ENCODE measurements around the gene PSMB3. TPM values are rescaled to one million over a fixed set of nuclear protein-coding genes. Genes with fewer than 3 reads are reported as not detected.

Gene PSMB3
- total and polyA plus RNA-seq, 9 of the 15 experiments (the other 6 are each of a cell fraction or from before 2014, with no cell fraction given): 460 to 2,775 (median 574) TPM

DNA sequence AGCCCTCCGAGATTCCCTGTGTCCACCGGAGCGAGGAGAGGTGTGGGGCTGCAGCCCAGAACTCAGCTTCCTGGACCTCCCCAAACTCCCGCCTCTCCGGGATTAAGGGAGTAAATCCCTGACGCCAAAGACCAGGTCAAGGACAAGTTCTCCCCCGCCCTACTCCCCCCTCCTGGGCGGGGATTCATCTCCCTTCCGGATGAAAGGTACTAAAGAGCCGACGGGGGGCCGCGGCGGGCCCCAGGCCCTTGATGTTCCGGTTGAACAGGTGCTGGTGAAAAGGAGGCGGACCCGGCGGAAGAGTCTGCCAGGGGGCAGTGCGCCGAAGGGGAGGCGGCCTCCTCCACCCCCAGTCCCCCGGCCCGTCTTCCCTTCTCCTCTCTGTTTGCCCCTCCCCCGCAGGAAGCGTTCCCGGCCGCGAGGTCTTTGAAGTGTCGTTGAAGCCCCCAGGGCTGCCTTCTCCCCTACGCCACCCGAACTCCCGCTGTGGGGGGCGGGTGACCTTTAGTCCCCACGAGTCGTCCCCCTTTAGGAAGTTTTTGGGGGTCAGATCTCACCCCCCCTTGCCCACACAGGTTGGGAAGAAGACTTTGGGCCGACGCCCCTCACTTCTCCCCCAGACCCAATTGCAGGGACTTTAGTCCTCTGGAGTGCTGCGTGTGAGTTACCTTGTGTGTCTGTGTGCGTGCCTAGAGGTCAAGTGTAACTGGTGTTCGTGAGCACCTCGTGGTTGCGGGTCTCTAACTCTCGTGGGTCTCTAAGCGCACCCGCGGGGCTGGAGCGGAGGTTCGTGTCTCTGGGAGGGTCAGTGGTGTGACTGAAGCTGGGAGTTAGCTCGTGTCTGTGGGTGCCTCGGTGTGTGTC is 48.6 kb upstream of the PSMB3 start (continued):
- 0 out of 2 replicates have a peak, but pooled peaks have one; percentile 37 for TF ChIP-seq ZNF589 (CRISPR knock-in tag; IDR thresholded peaks at IDR 0.05; ENCODE audit: low read depth)
- peak; percentile 66; the same call in 1 of the 2 replicates for TF ChIP-seq SAFB (IDR thresholded peaks at IDR 0.05; ENCODE audit: borderline replicate concordance, low read depth, low read length)
- no peak for TF ChIP-seq ZNF76 (CRISPR knock-in tag; IDR thresholded peaks at IDR 0.05; ENCODE audit: borderline replicate concordance)
- TF ChIP-seq SIN3B (IDR thresholded peaks at IDR 0.05; ENCODE audit: low read depth): no peak
- TF ChIP-seq, protein P1, sequence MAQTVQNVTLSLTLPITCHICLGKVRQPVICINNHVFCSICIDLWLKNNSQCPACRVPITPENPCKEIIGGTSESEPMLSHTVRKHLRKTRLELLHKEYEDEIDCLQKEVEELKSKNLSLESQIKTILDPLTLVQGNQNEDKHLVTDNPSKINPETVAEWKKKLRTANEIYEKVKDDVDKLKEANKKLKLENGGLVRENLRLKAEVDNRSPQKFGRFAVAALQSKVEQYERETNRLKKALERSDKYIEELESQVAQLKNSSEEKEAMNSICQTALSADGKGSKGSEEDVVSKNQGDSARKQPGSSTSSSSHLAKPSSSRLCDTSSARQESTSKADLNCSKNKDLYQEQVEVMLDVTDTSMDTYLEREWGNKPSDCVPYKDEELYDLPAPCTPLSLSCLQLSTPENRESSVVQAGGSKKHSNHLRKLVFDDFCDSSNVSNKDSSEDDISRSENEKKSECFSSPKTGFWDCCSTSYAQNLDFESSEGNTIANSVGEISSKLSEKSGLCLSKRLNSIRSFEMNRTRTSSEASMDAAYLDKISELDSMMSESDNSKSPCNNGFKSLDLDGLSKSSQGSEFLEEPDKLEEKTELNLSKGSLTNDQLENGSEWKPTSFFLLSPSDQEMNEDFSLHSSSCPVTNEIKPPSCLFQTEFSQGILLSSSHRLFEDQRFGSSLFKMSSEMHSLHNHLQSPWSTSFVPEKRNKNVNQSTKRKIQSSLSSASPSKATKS (CRISPR knock-in tag; IDR thresholded peaks at IDR 0.05): no peak
- TF ChIP-seq CBX3 (IDR thresholded peaks at IDR 0.05; ENCODE audit: borderline replicate concordance in 1 of 2, low read length in 2 of 2): 0 out of 3 replicates have a peak, but pooled peaks of 1 of the 2 experiments have one; percentile 37
- TF ChIP-seq TAF1 (IDR thresholded peaks at IDR 0.05; ENCODE audit: control insufficient read depth, extremely low read depth, insufficient read depth, low read length, severe bottlenecking): peak; percentile 52
- TF ChIP-seq FOSL1 (tag; conservative IDR thresholded peaks at IDR 0.05): 0 out of 2 replicates have a peak, but pooled peaks have one; percentile 24
- TF ChIP-seq KDM4B (IDR thresholded peaks at IDR 0.05; ENCODE audit: borderline replicate concordance in 2 of 2, low read depth in 1 of 2): peak in 1 of 2 experiments; percentile 55; a peak in 1 of 4 replicates
- TF ChIP-seq, protein P2, sequence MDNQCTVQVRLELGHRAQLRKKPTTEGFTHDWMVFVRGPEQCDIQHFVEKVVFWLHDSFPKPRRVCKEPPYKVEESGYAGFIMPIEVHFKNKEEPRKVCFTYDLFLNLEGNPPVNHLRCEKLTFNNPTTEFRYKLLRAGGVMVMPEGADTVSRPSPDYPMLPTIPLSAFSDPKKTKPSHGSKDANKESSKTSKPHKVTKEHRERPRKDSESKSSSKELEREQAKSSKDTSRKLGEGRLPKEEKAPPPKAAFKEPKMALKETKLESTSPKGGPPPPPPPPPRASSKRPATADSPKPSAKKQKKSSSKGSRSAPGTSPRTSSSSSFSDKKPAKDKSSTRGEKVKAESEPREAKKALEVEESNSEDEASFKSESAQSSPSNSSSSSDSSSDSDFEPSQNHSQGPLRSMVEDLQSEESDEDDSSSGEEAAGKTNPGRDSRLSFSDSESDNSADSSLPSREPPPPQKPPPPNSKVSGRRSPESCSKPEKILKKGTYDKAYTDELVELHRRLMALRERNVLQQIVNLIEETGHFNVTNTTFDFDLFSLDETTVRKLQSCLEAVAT (IDR thresholded peaks at IDR 0.05): 0 out of 4 replicates have a peak, but pooled peaks of 1 of the 2 experiments have one; percentile 9
- peak; percentile 57; the same call in 1 of the 2 replicates for TF ChIP-seq TCF7L2 (IDR thresholded peaks at IDR 0.05; ENCODE audit: low read depth, low read length)
- TF ChIP-seq FOXM1 (IDR thresholded peaks at IDR 0.05; ENCODE audit: low read depth): peak; percentile 28; the same call in 1 of the 2 replicates
- TF ChIP-seq FOXM1 (CRISPR knock-in tag; IDR thresholded peaks at IDR 0.05; ENCODE audit: low read depth): no peak
- TF ChIP-seq, protein P3, sequence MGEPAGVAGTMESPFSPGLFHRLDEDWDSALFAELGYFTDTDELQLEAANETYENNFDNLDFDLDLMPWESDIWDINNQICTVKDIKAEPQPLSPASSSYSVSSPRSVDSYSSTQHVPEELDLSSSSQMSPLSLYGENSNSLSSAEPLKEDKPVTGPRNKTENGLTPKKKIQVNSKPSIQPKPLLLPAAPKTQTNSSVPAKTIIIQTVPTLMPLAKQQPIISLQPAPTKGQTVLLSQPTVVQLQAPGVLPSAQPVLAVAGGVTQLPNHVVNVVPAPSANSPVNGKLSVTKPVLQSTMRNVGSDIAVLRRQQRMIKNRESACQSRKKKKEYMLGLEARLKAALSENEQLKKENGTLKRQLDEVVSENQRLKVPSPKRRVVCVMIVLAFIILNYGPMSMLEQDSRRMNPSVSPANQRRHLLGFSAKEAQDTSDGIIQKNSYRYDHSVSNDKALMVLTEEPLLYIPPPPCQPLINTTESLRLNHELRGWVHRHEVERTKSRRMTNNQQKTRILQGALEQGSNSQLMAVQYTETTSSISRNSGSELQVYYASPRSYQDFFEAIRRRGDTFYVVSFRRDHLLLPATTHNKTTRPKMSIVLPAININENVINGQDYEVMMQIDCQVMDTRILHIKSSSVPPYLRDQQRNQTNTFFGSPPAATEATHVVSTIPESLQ (CRISPR knock-in tag; IDR thresholded peaks at IDR 0.05): 0 out of 2 replicates have a peak, but pooled peaks have one; percentile 52
- peak; percentile 71 for TF ChIP-seq HMGN3 (IDR thresholded peaks at IDR 0.05; ENCODE audit: borderline replicate concordance, extremely low read depth, insufficient read length, low read depth, low read length)
- peak; percentile 25; the same call in 1 of the 2 replicates for TF ChIP-seq PHF8 (IDR thresholded peaks at IDR 0.05; ENCODE audit: borderline replicate concordance, low read length)
- TF ChIP-seq ARID1B (IDR thresholded peaks at IDR 0.05): peak; percentile 14; the same call in 1 of the 2 replicates

Data from K562 (cell line).